ENCODE results near the gene KIF5A.

The KIF5A gene

DNA sequence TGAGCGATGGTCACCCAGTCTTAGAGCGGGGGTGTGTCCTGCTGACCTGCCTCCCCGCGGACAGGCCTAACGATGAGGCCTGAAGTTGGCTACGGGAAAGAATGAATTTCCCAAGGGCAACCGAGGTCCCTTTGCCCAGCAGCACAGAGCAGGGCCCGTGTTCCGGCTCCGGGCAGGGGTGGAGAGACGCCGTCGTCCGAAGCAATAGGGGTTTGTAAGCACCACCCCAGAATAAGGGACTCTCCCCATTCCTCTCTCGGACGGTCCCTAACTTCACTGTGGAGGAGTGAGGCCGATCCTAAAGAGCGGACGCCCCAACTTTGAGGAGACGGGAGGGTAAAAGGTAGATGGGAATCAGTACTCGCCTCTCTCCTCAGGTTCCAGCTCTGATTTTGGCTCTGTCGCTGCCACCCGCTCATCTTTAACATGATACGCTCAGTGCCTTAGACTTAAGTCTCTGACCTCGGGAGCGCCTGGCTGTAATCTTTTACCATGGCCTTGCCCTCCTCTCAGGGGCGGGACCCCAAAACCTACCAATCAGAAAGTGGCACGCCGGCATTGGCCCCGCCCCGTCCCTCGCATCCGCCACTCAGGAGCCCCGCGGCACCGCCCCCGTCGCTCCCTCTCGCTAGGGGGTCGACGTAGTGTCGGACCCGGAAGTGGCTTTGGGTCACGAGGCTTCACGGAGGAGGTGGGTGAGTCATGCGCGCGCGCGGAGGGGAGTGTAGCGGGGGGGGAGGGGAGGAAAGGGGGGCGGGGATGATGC lies 29.6 kb upstream of the KIF5A start, which contains the start of gene DDIT3:
TSS of gene DDIT3 (minus strand) at position 462 of the 766 bp plus-strand sequence. CDS start 3,108 bp downstream, outside the sequence.
- peak; percentile 82 for FAIRE-seq

GRCh38 chr12:57521525-57522010 lies 28.3 kb upstream of the KIF5A start:
- FAIRE-seq, result no peak

DNA sequence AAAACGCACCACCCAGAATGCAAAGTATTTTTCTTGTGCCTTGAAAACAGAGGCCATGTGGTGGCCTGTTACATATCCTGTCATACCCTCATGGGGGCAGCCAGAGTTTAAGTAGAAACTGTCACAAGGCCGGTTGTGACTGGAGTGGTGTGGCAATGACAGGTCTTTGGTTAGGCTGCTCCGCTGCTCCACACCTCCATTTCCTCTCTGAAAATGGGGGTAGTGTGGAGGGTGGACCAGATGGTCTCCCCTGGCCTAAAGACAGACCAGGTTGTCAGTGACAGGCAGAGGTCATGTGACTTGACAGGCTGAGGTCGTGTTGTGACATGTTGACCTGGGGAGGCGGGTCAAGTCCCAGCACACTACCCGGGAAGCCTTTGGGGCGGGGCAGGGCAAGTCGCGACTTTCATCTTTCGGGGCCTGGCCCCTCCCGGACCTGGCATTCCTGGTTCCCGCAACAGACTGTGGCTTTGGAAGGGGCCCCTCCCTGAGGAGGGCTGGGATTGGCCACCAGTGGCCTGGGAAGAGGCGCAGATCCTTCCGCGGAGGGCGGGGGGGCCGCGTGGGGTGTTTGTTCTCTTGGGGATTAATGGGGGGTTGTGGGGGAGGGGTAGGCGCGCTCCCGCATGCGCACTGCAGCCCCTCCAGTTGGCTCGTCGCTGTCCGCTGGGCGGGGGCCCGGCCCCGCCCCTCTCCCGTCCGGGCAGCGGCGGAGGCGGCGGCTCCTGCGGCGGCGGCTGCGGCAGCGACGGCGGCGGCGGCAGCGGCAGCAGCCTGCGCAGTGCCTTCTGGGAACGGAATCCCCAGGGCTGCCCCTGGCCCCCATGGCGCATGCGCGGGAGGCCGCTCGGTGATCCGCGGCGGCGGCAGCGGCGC lies 27.6 kb upstream of the KIF5A start, which contains the start of gene MBD6:
TSS of gene MBD6 (plus strand) at position 814 of the 876 bp plus-strand sequence. CDS start 1,480 bp downstream, outside the sequence.
- no peak for FAIRE-seq

- no peak for FAIRE-seq
These were observed 26.7 kb upstream of the KIF5A start for GRCh38 chr12:57522887-57523705.

GRCh38 chr12:57523706-57524614 lies 25.9 kb upstream of the KIF5A start:
- no peak for FAIRE-seq

DNA sequence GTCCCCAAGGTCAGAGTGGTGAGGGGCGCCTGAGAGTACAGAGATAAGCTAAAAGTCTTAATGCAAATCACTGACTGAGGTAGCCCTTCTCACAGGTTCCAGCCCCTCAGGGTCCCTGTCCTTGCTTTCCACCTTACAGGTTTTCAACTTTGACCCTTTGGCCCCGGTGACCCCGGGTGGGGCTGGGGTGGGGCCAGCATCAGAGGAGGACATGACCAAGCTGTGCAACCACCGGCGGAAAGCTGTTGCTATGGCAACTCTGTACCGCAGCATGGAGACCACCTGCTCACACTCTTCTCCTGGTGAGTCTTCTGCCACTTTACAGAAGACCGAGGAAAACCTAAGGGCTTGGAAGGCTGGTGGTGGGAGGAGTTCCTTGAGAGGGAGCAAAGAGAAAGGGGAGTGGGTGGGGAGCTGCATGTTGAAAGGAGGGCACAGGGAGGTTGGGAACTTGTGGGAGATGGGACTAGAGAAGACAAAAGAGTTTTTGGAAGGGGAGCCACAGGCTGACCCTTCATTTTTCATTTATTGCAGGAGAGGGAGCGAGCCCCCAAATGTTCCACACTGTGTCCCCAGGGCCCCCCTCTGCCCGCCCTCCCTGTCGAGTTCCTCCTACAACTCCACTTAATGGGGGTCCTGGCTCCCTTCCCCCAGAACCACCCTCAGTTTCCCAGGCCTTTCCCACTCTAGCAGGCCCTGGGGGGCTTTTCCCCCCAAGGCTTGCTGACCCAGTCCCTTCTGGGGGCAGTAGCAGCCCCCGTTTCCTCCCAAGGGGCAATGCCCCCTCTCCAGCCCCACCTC lies 24.8 kb upstream of the KIF5A start:
- FAIRE-seq, result no peak

- FAIRE-seq, result no peak
These were observed 24.0 kb upstream of the KIF5A start for GRCh38 chr12:57525615-57526383.

GRCh38 chr12:57526477-57527126 lies 23.2 kb upstream of the KIF5A start:
- no peak for FAIRE-seq

- no peak for FAIRE-seq
These were observed 22.7 kb upstream of the KIF5A start for GRCh38 chr12:57527184-57527583.

DNA sequence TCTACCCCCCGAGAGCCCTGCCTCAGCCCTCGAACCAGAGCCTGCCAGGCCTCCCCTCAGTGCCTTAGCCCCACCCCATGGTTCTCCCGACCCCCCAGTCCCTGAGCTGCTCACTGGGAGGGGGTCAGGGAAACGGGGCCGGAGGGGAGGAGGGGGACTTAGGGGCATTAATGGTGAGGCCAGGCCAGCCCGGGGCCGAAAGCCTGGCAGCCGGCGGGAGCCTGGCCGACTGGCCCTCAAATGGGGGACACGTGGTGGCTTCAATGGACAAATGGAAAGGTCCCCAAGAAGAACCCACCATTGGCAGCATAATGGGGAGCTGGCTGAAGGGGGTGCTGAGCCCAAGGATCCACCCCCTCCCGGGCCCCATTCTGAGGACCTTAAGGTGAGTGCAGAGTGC lies 21.7 kb upstream of the KIF5A start:
- FAIRE-seq, result no peak

GRCh38 chr12:57528831-57529555 lies 20.9 kb upstream of the KIF5A start:
- no peak for FAIRE-seq

GRCh38 chr12:57529831-57530230 lies 20.0 kb upstream of the KIF5A start:
- FAIRE-seq, result no peak

- no peak for FAIRE-seq
These were observed 19.3 kb upstream of the KIF5A start for GRCh38 chr12:57530396-57531142.

GRCh38 chr12:57531836-57532235 lies 18.0 kb upstream of the KIF5A start:
- no peak for FAIRE-seq

DNA sequence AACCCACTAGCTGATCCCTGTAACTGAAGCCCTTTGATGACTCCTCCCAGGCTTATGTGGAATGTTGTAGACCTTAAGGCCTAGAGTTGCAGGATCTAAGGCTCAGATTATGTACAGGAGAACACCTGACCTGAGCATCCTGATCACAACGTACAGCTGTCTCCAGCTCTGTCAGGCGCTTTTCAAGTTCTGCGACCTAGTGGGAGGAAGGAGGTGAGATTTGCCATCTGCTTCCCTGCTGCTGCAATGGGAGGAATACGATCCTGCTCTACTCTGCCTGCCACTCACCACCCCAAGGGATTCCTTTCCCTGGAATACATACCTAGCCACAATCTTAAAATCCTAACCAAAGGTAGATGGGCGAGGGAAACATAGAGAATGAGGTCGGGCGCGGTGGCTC lies 16.7 kb upstream of the KIF5A start:
- no peak for FAIRE-seq

- FAIRE-seq, result no peak
These were observed 15.6 kb upstream of the KIF5A start for GRCh38 chr12:57534250-57534649.

DNA sequence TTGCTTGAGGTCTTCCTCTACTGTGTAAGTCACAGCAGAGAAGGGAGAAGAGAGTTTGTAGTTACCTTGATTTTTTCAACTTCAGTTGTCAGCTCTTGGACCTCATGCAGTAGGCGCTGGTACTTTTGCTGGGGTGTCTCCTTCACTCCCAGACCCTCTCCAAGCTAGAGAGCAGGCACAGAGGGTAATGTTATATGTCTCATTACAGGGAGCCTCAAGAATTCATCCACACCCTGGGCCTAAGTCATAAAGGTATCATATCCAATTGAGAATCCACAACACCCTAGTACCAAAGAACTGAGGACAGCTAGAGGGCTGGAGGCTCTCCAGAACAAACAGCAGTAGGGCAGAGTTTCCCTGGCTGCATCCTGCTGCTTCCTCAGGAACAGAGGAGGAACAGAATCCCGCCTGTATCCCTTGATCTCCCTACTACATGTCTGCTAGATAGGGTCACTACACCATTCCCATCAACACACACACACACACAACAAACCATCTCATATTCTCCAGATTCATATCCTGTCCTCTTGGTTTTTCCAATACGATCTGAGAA lies 14.8 kb upstream of the KIF5A start:
- FAIRE-seq, result no peak
